HEK293 (cell line): Measurements from ENCODE around the gene HOXA3.

ENCODE experiments used
- KLF16 ChIP-seq: fragments of 450-650 bp; formaldehyde crosslinking; IDR thresholded peaks from 2 replicates; pipeline ENCODE4 v1.5.1; 2017; ENCODE audit warnings: missing biosample characterization, missing genetic modification characterization
- KLF8 ChIP-seq: fragments of 450-650 bp; formaldehyde crosslinking; IDR thresholded peaks from 2 replicates; pipeline ENCODE4 v1.5.1; 2016; ENCODE audit warnings: missing biosample characterization, missing genetic modification characterization
- OSR2 ChIP-seq: fragments of 450-650 bp; formaldehyde crosslinking; IDR thresholded peaks from 2 replicates; pipeline ENCODE4 v1.5.1; 2016; ENCODE audit warnings: missing biosample characterization, missing genetic modification characterization
- PATZ1 ChIP-seq: fragments of 450-650 bp; formaldehyde crosslinking; IDR thresholded peaks from 2 replicates; pipeline ENCODE4 v1.5.1; 2016; ENCODE audit warnings: missing biosample characterization, missing genetic modification characterization
- PRDM2 ChIP-seq: fragments of 450-650 bp; formaldehyde crosslinking; IDR thresholded peaks from 2 replicates; pipeline ENCODE4 v1.5.1; 2016; ENCODE audit warnings: missing biosample characterization, missing genetic modification characterization, borderline replicate concordance
- YY2 ChIP-seq: fragments of 450-650 bp; formaldehyde crosslinking; IDR thresholded peaks from 2 replicates; pipeline ENCODE4 v1.5.1; 2016; ENCODE audit warnings: missing biosample characterization, missing genetic modification characterization
- ZBTB48 ChIP-seq: fragments of 450-650 bp; formaldehyde crosslinking; IDR thresholded peaks from 2 replicates; pipeline ENCODE4 v1.5.1; 2016; ENCODE audit warnings: missing biosample characterization, missing genetic modification characterization
- ZEB2 ChIP-seq: fragments of 450-650 bp; formaldehyde crosslinking; IDR thresholded peaks from 2 replicates; pipeline ENCODE4 v1.5.1; 2016; ENCODE audit warnings: missing biosample characterization, missing genetic modification characterization
- ZNF112 ChIP-seq: fragments of 450-650 bp; formaldehyde crosslinking; IDR thresholded peaks from 2 replicates; pipeline ENCODE4 v1.5.0; 2017; ENCODE audit warnings: missing biosample characterization, missing genetic modification characterization
- ZNF121 ChIP-seq: fragments of 450-650 bp; formaldehyde crosslinking; IDR thresholded peaks from 2 replicates; pipeline ENCODE4 v1.5.1; 2016; ENCODE audit warnings: missing biosample characterization, missing genetic modification characterization
- ZNF341 ChIP-seq: fragments of 450-650 bp; formaldehyde crosslinking; IDR thresholded peaks from 2 replicates; pipeline ENCODE4; 2016; ENCODE audit warnings: low read depth, missing biosample characterization, missing genetic modification characterization
- ZNF366 ChIP-seq: fragments of 450-650 bp; formaldehyde crosslinking; conservative IDR thresholded peaks from 2 replicates; pipeline ENCODE4 v1.5.1; 2016; ENCODE audit warnings: missing biosample characterization, missing genetic modification characterization
- ZNF391 ChIP-seq: fragments of 450-650 bp; formaldehyde crosslinking; IDR thresholded peaks from 2 replicates; pipeline ENCODE4 v1.5.1; 2016; ENCODE audit warnings: low read depth, missing biosample characterization, missing genetic modification characterization, borderline replicate concordance
- ZNF398 ChIP-seq: fragments of 450-650 bp; formaldehyde crosslinking; IDR thresholded peaks from 2 replicates; pipeline ENCODE4 v1.5.1; 2017; ENCODE audit warnings: missing biosample characterization, missing genetic modification characterization
- ZNF473 ChIP-seq: fragments of 450-650 bp; formaldehyde crosslinking; IDR thresholded peaks from 2 replicates; pipeline ENCODE4 v1.5.1; 2017; ENCODE audit warnings: missing biosample characterization, missing genetic modification characterization
- ZNF544 ChIP-seq: fragments of 450-650 bp; formaldehyde crosslinking; IDR thresholded peaks from 2 replicates; pipeline ENCODE4 v1.5.0; 2017; ENCODE audit warnings: missing biosample characterization, missing genetic modification characterization
- ZNF600 ChIP-seq: fragments of 450-650 bp; formaldehyde crosslinking; IDR thresholded peaks from 2 replicates; pipeline ENCODE4 v1.5.1; 2016; ENCODE audit warnings: missing biosample characterization, missing genetic modification characterization
- ZNF639 ChIP-seq: fragments of 450-650 bp; formaldehyde crosslinking; IDR thresholded peaks from 2 replicates; pipeline ENCODE4 v1.5.1; 2016; ENCODE audit warnings: missing biosample characterization, missing genetic modification characterization
- ZNF660 ChIP-seq: fragments of 450-650 bp; IDR thresholded peaks from 2 replicates; pipeline ENCODE4 v1.5.1; 2018; ENCODE audit warnings: missing biosample characterization, mild to moderate bottlenecking, missing genetic modification characterization
- ZSCAN18 ChIP-seq: fragments of 450-650 bp; formaldehyde crosslinking; IDR thresholded peaks from 2 replicates; pipeline ENCODE4 v1.5.1; 2016; ENCODE audit warnings: missing biosample characterization, missing genetic modification characterization
- ZSCAN30 ChIP-seq: fragments of 450-650 bp; IDR thresholded peaks from 2 replicates; pipeline ENCODE4 v1.5.1; 2018; ENCODE audit warnings: missing biosample characterization, mild to moderate bottlenecking, missing genetic modification characterization, moderate library complexity
- ZSCAN5A ChIP-seq: fragments of 450-650 bp; formaldehyde crosslinking; IDR thresholded peaks from 2 replicates; pipeline ENCODE4 v1.5.1; 2016; ENCODE audit warnings: missing biosample characterization, missing genetic modification characterization

The HOXA3 gene

GRCh38 chr7:27112955-27113949, 39.1 kb downstream of the HOXA3 start (continued):
- TF ChIP-seq KLF8, result 0 out of 2 replicates have a peak, but pooled peaks have one; percentile 25
- TF ChIP-seq ZNF112 (tag by site-specific recombination), result no peak
- TF ChIP-seq ZBTB48 (tag by site-specific recombination), result peak; percentile 48; the same call in 1 of the 2 replicates
- 0 out of 2 replicates have a peak, but pooled peaks have one; percentile 16 for TF ChIP-seq ZNF660 (tag by site-specific recombination)
- 0 out of 2 replicates have a peak, but pooled peaks have one; percentile 36 for TF ChIP-seq YY2 (tag by site-specific recombination)
- peak; percentile 74 for TF ChIP-seq ZNF600 (tag by site-specific recombination)
- no peak for TF ChIP-seq ZNF473 (tag by site-specific recombination)
- TF ChIP-seq ZSCAN18 (tag by site-specific recombination), result no peak
- TF ChIP-seq ZNF121 (tag by site-specific recombination), result no peak
- no peak for TF ChIP-seq PATZ1 (tag by site-specific recombination)
- TF ChIP-seq OSR2, result peak; percentile 53; the same call in 1 of the 2 replicates
- TF ChIP-seq ZSCAN5A, result 0 out of 2 replicates have a peak, but pooled peaks have one; percentile 29
- no peak for TF ChIP-seq ZNF639
- 0 out of 2 replicates have a peak, but pooled peaks have one; percentile 23 for TF ChIP-seq KLF16 (tag by site-specific recombination)
- no peak for TF ChIP-seq ZNF341 (tag by site-specific recombination)
- TF ChIP-seq PRDM2 (tag by site-specific recombination), result no peak
- no peak for TF ChIP-seq ZNF544 (tag by site-specific recombination)
- TF ChIP-seq ZNF391 (tag by site-specific recombination), result peak; percentile 54; the same call in 1 of the 2 replicates
- TF ChIP-seq ZEB2, result peak; percentile 59
- TF ChIP-seq ZNF366 (tag by site-specific recombination), result peak; percentile 60; the same call in 1 of the 2 replicates
- 0 out of 2 replicates have a peak, but pooled peaks have one; percentile 25 for TF ChIP-seq ZSCAN30 (tag by site-specific recombination)
- TF ChIP-seq ZNF398, result 0 out of 2 replicates have a peak, but pooled peaks have one; percentile 7
